Measurements from ENCODE around the gene KCNAB1. TPM values are rescaled to one million over a fixed set of nuclear protein-coding genes. Genes with fewer than 3 reads are reported as not detected.
"Not testable (repeated sequence)": the region's sequence is repeated elsewhere in the genome, so short reads cannot be mapped to it uniquely, and the experiment has no call there.

The KCNAB1 gene
- total RNA-seq (2021) = 0.41 to 1.1 TPM (median 1.0 TPM) in 3 replicates
- percentile 18 among the genes with signal in this experiment for Bru-seq, nascent RNA
- long read RNA-seq, experiment 1, partial matches to known transcripts = 2 of 12 reads
- long read RNA-seq, experiment 1, other reads (novel, unspliced or antisense) = 7 of 12 reads
- long read RNA-seq, experiment 2, partial matches to known transcripts = 0 of 1 reads
- long read RNA-seq, experiment 2, other reads (novel, unspliced or antisense) = 1 of 1 reads
- long read RNA-seq, experiment 3, partial matches to known transcripts = 0 of 3 reads
- long read RNA-seq, experiment 3, other reads (novel, unspliced or antisense) = 2 of 3 reads

- no peaks in the 10 kb centered on the region for H3K36me3 Mint-ChIP-seq
- ChIA-PET CTCF (interaction anchor here (1.2 to 1.6 kb wide), 2 partner anchors 14 to 354 kb away, joined by 3 to 4 read pairs; no protein-coding TSS in a partner anchor), POLR2A (no interaction called here)
- no peak for TF ChIP-seq MAX (CRISPR knock-in tag; IDR thresholded peaks at IDR 0.05)
- TF ChIP-seq ZNF423 (CRISPR knock-in tag; IDR thresholded peaks at IDR 0.05) = no peak
- no peak for TF ChIP-seq ZBTB21 (CRISPR knock-in tag; IDR thresholded peaks at IDR 0.05; ENCODE audit: borderline replicate concordance)
- no peak for TF ChIP-seq NR3C1 (CRISPR knock-in tag; conservative IDR thresholded peaks at IDR 0.05; ENCODE audit: low read depth)
- TF ChIP-seq, protein P1, sequence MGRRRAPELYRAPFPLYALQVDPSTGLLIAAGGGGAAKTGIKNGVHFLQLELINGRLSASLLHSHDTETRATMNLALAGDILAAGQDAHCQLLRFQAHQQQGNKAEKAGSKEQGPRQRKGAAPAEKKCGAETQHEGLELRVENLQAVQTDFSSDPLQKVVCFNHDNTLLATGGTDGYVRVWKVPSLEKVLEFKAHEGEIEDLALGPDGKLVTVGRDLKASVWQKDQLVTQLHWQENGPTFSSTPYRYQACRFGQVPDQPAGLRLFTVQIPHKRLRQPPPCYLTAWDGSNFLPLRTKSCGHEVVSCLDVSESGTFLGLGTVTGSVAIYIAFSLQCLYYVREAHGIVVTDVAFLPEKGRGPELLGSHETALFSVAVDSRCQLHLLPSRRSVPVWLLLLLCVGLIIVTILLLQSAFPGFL (CRISPR knock-in tag; IDR thresholded peaks at IDR 0.05; ENCODE audit: borderline replicate concordance) = no peak
- no peak for TF ChIP-seq FOXP4 (CRISPR knock-in tag; IDR thresholded peaks at IDR 0.05)
- TF ChIP-seq, protein P2, sequence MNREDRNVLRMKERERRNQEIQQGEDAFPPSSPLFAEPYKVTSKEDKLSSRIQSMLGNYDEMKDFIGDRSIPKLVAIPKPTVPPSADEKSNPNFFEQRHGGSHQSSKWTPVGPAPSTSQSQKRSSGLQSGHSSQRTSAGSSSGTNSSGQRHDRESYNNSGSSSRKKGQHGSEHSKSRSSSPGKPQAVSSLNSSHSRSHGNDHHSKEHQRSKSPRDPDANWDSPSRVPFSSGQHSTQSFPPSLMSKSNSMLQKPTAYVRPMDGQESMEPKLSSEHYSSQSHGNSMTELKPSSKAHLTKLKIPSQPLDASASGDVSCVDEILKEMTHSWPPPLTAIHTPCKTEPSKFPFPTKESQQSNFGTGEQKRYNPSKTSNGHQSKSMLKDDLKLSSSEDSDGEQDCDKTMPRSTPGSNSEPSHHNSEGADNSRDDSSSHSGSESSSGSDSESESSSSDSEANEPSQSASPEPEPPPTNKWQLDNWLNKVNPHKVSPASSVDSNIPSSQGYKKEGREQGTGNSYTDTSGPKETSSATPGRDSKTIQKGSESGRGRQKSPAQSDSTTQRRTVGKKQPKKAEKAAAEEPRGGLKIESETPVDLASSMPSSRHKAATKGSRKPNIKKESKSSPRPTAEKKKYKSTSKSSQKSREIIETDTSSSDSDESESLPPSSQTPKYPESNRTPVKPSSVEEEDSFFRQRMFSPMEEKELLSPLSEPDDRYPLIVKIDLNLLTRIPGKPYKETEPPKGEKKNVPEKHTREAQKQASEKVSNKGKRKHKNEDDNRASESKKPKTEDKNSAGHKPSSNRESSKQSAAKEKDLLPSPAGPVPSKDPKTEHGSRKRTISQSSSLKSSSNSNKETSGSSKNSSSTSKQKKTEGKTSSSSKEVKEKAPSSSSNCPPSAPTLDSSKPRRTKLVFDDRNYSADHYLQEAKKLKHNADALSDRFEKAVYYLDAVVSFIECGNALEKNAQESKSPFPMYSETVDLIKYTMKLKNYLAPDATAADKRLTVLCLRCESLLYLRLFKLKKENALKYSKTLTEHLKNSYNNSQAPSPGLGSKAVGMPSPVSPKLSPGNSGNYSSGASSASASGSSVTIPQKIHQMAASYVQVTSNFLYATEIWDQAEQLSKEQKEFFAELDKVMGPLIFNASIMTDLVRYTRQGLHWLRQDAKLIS (CRISPR knock-in tag; IDR thresholded peaks at IDR 0.05; ENCODE audit: borderline replicate concordance) = no peak
- no peak for TF ChIP-seq EMX1 (CRISPR knock-in tag; IDR thresholded peaks at IDR 0.05)
- no peak for DNase-seq (ENCODE audit: low spot score)
- no peak within 1 kb of the TSS for H3K4me3 Mint-ChIP-seq
- H3K27ac Mint-ChIP-seq = no peak within 1 kb of the TSS
- no peaks in the 10 kb centered on the region for H3K27me3 Mint-ChIP-seq (ENCODE audit: low read depth)
- ATAC-seq = peak; percentile 74
- H3K9me3 Mint-ChIP-seq = no peaks in the 10 kb centered on the region
- peaks cover 12% of the 10 kb centered on the region for H3K4me1 Mint-ChIP-seq
Measured at GRCh38 chr3:156120528-156121251, at the start of gene KCNAB1. Gene KCNAB1, plus strand, starts transcription at chr3:156120578.

GRCh38 chr3:156071031-156071430 is 49.3 kb upstream of the KCNAB1 start:
- Mint-ChIP-seq H3K27ac (no peak overlapping the region), H3K36me3 (no peaks in the 10 kb centered on the region), H3K27me3 (ENCODE audit: low read depth) (no peaks in the 10 kb centered on the region; the same call in 1 of the 2 replicates), H3K9me3 (peaks cover 10% of the 10 kb centered on the region), H3K4me1 (no peaks in the 10 kb centered on the region), H3K4me3 (no peak overlapping the region)
- no peak for DNase-seq (ENCODE audit: low spot score)
- POLR2A ChIA-PET = no interaction called here
- TF ChIP-seq MAX (CRISPR knock-in tag; IDR thresholded peaks at IDR 0.05) (no peak), SMAD4 (CRISPR knock-in tag; IDR thresholded peaks at IDR 0.05) (no peak), FOXJ3 (CRISPR knock-in tag; IDR thresholded peaks at IDR 0.05; ENCODE audit: borderline replicate concordance) (no peak), JUN (CRISPR knock-in tag; IDR thresholded peaks at IDR 0.05) (no peak), TEAD1 (CRISPR knock-in tag; IDR thresholded peaks at IDR 0.05) (no peak), NR2C2 (CRISPR knock-in tag; IDR thresholded peaks at IDR 0.05) (no peak), EMX1 (CRISPR knock-in tag; IDR thresholded peaks at IDR 0.05) (no peak)
- TF ChIP-seq, protein P3, sequence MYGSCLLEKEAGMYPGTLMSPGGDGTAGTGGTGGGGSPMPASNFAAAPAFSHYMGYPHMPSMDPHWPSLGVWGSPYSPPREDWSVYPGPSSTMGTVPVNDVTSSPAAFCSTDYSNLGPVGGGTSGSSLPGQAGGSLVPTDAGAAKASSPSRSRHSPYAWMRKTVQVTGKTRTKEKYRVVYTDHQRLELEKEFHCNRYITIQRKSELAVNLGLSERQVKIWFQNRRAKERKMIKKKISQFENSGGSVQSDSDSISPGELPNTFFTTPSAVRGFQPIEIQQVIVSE (CRISPR knock-in tag; IDR thresholded peaks at IDR 0.05; ENCODE audit: borderline replicate concordance) = no peak
- CTCF ChIA-PET = no interaction called here
- no peak for ATAC-seq

- H3K4me3 Mint-ChIP-seq; POLR2A ChIA-PET; H3K36me3 Mint-ChIP-seq; ATAC-seq; H3K27ac Mint-ChIP-seq; DNase-seq (ENCODE audit: low spot score); H3K4me1 Mint-ChIP-seq; CTCF ChIA-PET; H3K27me3 Mint-ChIP-seq (ENCODE audit: low read depth): not testable (repeated sequence)
- peaks cover 11% of the 10 kb centered on the region for H3K9me3 Mint-ChIP-seq
Measured at GRCh38 chr3:156072950-156073657, 47.3 kb upstream of the KCNAB1 start.

Data from WTC11 (cell line).